Measurements from ENCODE around the gene HGD. TPM values are rescaled to one million over a fixed set of nuclear protein-coding genes. Genes with fewer than 3 reads are reported as not detected.

Gene HGD
- total and polyA plus RNA-seq, 11 donors, result 0.16 to 0.62 (median 0.56) TPM; not detected in 8

DNA sequence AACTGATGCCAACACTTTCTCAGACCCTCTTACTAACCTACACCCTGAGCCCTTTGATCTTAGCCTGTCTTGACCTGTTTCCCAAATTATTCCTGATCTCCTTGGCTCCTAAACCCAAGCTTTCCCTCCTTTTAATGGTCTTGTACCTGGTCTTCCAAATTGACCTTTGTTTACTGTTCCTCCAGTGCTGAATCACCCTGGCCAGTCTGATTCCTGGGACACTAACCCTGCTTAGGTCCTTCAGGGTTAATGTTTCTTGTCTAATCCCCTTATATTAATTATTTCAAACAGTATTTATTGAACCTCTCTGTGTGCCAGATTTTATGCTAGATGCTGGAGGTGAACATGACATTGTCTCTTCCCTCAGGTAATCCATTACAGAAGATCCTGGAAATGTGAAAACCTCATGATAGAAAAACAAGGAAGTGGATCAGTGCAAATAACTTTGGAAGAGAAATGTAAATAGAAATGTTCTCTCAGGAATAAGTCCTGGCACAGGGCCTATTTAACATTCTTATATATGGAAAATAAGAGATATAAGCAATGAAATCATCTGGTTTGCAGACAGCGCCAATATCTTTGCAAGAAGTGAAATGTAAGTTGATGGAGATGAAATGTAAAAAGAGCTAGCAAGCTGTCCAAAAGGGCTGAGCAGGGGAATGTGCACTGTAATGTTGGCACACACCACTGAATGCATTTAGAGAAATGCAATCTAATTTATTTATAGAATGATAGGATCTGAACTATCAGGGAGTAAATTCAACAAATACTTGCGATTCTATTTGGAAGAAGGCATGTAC lies 20.7 kb downstream of the HGD start:
- 14 to 30% (median 19%) methylated on average over 2 of the region's 2 CpGs for WGBS, 4 donors
- Histone ChIP-seq H3K36me3 (no peaks in the 10 kb centered on the region), H3K4me1 (no peaks in the 10 kb centered on the region), H3K4me3 (no peak overlapping the region), H3K27ac (no peak overlapping the region), H3K9me3 (no peaks in the 10 kb centered on the region), H3K27me3 (no peaks in the 10 kb centered on the region)
- ATAC-seq (no peak), DNase-seq (no peak)
- TF ChIP-seq, protein P1, sequence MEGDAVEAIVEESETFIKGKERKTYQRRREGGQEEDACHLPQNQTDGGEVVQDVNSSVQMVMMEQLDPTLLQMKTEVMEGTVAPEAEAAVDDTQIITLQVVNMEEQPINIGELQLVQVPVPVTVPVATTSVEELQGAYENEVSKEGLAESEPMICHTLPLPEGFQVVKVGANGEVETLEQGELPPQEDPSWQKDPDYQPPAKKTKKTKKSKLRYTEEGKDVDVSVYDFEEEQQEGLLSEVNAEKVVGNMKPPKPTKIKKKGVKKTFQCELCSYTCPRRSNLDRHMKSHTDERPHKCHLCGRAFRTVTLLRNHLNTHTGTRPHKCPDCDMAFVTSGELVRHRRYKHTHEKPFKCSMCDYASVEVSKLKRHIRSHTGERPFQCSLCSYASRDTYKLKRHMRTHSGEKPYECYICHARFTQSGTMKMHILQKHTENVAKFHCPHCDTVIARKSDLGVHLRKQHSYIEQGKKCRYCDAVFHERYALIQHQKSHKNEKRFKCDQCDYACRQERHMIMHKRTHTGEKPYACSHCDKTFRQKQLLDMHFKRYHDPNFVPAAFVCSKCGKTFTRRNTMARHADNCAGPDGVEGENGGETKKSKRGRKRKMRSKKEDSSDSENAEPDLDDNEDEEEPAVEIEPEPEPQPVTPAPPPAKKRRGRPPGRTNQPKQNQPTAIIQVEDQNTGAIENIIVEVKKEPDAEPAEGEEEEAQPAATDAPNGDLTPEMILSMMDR (IDR thresholded peaks at IDR 0.05), result no peak
- TF ChIP-seq POLR2A (IDR thresholded peaks at IDR 0.05), result no peak
- intact Hi-C loops (cut with DNase I), result no loop called here

DNA sequence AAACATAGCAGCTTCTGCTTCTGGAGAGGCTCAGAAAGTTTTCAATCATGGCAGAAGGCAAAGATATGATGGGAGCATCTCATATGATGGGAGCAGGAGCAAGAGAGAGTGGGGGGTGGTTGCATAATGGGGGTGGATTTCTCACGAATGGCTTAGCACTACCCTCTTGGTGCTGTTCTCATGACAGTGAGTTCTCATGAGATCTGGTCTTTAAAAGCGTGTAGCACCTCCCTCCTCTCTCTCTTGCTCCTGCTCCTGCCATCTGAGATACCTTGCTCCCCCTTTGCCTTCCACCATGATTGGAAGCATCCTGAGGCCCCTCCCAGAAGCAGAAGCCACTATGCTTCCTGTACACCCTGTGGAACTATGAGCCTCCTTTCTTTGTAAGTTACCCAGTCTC lies 22.2 kb downstream of the HGD start:
- Histone ChIP-seq H3K27ac (no peak overlapping the region), H3K36me3 (no peaks in the 10 kb centered on the region), H3K27me3 (no peaks in the 10 kb centered on the region), H3K9me3 (no peaks in the 10 kb centered on the region), H3K4me1 (no peaks in the 10 kb centered on the region), H3K4me3 (no peak overlapping the region)
- DNase-seq (no peak), ATAC-seq (no peak)
- WGBS, 4 donors, result 77 to 91% (median 83%) methylated on average over 2 of the region's 2 CpGs
- intact Hi-C loops (cut with DNase I), result no loop called here
- TF ChIP-seq, protein P1 (IDR thresholded peaks at IDR 0.05), result no peak
- TF ChIP-seq POLR2A (IDR thresholded peaks at IDR 0.05), result no peak

DNA sequence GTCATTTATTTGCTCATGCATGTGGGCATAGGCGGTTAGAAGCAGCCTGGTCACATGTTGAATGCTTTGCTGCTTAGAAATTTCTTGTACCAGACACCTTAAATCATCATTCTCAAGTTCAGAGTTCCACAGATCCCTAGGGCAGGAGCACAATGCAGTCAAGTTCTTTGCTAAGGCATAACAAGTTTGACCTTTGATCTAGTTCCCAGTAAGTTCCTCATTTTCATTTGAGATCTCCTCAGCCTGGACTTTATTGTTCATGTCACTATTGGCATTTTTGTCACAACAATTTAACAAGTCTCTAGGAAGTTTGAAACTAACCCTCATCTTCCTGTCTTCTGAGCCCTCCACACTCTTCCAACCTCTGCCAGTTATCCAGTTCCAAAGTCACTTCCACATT lies 22.8 kb downstream of the HGD start:
- Histone ChIP-seq H3K36me3 (no peaks in the 10 kb centered on the region), H3K27me3 (no peaks in the 10 kb centered on the region), H3K4me1 (no peaks in the 10 kb centered on the region), H3K27ac (no peak overlapping the region), H3K9me3 (no peaks in the 10 kb centered on the region), H3K4me3 (no peak overlapping the region)
- TF ChIP-seq, protein P1 (IDR thresholded peaks at IDR 0.05), result no peak
- TF ChIP-seq POLR2A (IDR thresholded peaks at IDR 0.05), result no peak
- intact Hi-C loops (cut with DNase I), result no loop called here
- DNase-seq, result no peak
- ATAC-seq, result no peak
- WGBS, 4 donors, result 83 to 91% (median 88%) methylated on average over 1 of the region's 1 CpG

DNA sequence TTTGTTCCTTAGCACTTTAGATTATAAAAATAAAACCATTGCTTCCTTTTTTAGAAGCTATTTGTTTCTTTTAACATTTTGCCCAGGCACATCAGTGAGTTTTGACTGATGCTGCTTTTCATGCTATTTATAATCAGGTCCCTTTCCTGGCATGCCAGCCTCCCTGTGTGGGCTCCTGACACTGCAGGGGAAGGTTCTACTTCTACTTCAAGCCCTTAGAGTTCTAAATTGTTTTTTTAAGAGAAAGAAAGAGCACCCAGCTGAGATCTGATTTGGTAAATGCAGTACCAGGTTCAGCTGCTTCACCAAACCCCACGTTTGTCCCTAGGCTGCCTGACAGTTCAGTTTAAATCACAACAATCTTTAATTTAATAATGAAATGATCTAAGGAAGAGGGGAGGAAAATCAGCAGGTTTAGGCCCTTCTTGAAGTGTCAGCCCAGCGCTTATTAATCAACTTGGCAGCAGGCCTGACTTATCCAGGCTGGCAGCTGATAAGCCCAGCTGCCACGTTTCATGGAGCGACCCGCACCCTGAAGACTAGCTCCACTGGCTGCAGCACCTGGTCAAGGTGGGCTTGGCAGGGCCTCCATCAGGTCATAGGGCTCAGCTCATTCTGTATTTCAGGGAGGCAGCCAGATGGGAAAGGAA lies 29.0 kb downstream of the HGD start:
- TF ChIP-seq, protein P1 (IDR thresholded peaks at IDR 0.05), result no peak
- no peak for TF ChIP-seq POLR2A (IDR thresholded peaks at IDR 0.05)

More for the DNA sequence above, 29.0 kb downstream of the HGD start:
- ATAC-seq (no peak), DNase-seq (no peak)
- H3K27me3 ChIP-seq, result no peaks in the 10 kb centered on the region
- H3K4me3 ChIP-seq, result no peak overlapping the region
- H3K27ac ChIP-seq, result no peak overlapping the region
- H3K9me3 ChIP-seq, result no peaks in the 10 kb centered on the region
- no peaks in the 10 kb centered on the region for H3K4me1 ChIP-seq
- intact Hi-C loops (cut with DNase I), result no loop called here
- WGBS, 4 donors, result 54 to 71% (median 66%) methylated on average over 5 of the region's 5 CpGs
- H3K36me3 ChIP-seq, result no peaks in the 10 kb centered on the region
